ENCODE results near the gene GJB6.

- TF ChIP-seq, protein P1, sequence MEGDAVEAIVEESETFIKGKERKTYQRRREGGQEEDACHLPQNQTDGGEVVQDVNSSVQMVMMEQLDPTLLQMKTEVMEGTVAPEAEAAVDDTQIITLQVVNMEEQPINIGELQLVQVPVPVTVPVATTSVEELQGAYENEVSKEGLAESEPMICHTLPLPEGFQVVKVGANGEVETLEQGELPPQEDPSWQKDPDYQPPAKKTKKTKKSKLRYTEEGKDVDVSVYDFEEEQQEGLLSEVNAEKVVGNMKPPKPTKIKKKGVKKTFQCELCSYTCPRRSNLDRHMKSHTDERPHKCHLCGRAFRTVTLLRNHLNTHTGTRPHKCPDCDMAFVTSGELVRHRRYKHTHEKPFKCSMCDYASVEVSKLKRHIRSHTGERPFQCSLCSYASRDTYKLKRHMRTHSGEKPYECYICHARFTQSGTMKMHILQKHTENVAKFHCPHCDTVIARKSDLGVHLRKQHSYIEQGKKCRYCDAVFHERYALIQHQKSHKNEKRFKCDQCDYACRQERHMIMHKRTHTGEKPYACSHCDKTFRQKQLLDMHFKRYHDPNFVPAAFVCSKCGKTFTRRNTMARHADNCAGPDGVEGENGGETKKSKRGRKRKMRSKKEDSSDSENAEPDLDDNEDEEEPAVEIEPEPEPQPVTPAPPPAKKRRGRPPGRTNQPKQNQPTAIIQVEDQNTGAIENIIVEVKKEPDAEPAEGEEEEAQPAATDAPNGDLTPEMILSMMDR (IDR thresholded peaks at IDR 0.05): peak; percentile 22 to 49 (median 44)
- no peak for TF ChIP-seq POLR2A (IDR thresholded peaks at IDR 0.05)
Observed at GRCh38 chr13:20197361-20197834, 34.7 kb downstream of the GJB6 start.

Measured in vagina (tissue), 2 donors.